Lower lobe of right lung (tissue), 2 donors: ENCODE data around the gene RAPGEF5. TPM values are rescaled to one million over a fixed set of nuclear protein-coding genes. Genes with fewer than 3 reads are reported as not detected.

Source experiments
- ATAC-seq, 2 donors: fragments of 200-7000 bp; cut with Tn5 transposase; one replicate each; pipeline ENCODE4 v1.9.1; 2020 to 2022; ENCODE audit warnings: mild to moderate bottlenecking in 2 of 2, moderate library complexity in 2 of 2
- DNase-seq: peaks from one replicate; pipeline ENCODE4 v3.0.0-alpha.2; 2020
- H3K27ac ChIP-seq: fragments of 200-600 bp; one replicate; pipeline ENCODE4 v1.8.0; 2022
- H3K27me3 ChIP-seq: fragments of 200-600 bp; one replicate; pipeline ENCODE4 v1.8.0; 2022; ENCODE audit warnings: low read depth
- H3K36me3 ChIP-seq: fragments of 200-600 bp; one replicate; pipeline ENCODE4 v1.8.0; 2022; ENCODE audit warnings: mild to moderate bottlenecking
- H3K4me1 ChIP-seq: fragments of 200-600 bp; one replicate; pipeline ENCODE4 v1.8.0; 2022
- H3K4me3 ChIP-seq: fragments of 200-600 bp; one replicate; pipeline ENCODE4 v1.8.0; 2022; ENCODE audit warnings: mild to moderate bottlenecking
- H3K9me3 ChIP-seq: fragments of 200-600 bp; one replicate; pipeline ENCODE4 v1.8.0; 2022
- CTCF ChIP-seq: fragments of 200-600 bp; IDR thresholded peaks from one replicate; pipeline ENCODE4 v1.8.0; 2022; ENCODE audit warnings: antibody characterized with exemption, mild to moderate bottlenecking
- intact Hi-C: fragments of 100-400 bp; cut with DNase I; formaldehyde crosslinking; loops from one replicate; pipeline ENCODE4 v1.11.0; 2022
- total RNA-seq: library from RNA; stranded (reverse); fragmentation: NEBNext Ultra II Directional; extraction: Animal tissue kit (Norgen Biotek cat#: 25700); gene quantifications from one replicate; pipeline ENCODE4 v1.2.1, GENCODE V29; 2021
- donor health status: DM: no; HTN: yes; CAD: no; lungs with severe emphysema.

The RAPGEF5 gene
- total RNA-seq, 1 donor from 2014 or later = 85.1 TPM

GRCh38 chr7:22216309-22216708 is 140.6 kb downstream of the RAPGEF5 start:
- intact Hi-C loops = no loop called here
- Histone ChIP-seq H3K4me3 (peak overlapping the region; percentile 56), H3K27me3 (no peaks in the 10 kb centered on the region), H3K4me1 (peaks cover 13% of the 10 kb centered on the region), H3K27ac (peak overlapping the region; percentile 76), H3K9me3 (no peaks in the 10 kb centered on the region), H3K36me3 (no peaks in the 10 kb centered on the region)
- no peak for ATAC-seq
- TF ChIP-seq CTCF = no peak
- DNase-seq = no peak

- DNase-seq = no peak
- peak overlapping the region; percentile 56 for H3K4me3 ChIP-seq
Observed at GRCh38 chr7:22214000-22214399, 143.0 kb downstream of the RAPGEF5 start.

GRCh38 chr7:22213081-22213480 is 143.9 kb downstream of the RAPGEF5 start:
- H3K36me3 ChIP-seq = no peaks in the 10 kb centered on the region
- H3K4me3 ChIP-seq = no peak overlapping the region
- H3K27ac ChIP-seq = peak overlapping the region; percentile 76
- peaks cover 40% of the 10 kb centered on the region for H3K4me1 ChIP-seq
- intact Hi-C loops = no loop called here
- H3K27me3 ChIP-seq = no peaks in the 10 kb centered on the region
- no peak for TF ChIP-seq CTCF
- H3K9me3 ChIP-seq = no peaks in the 10 kb centered on the region
- DNase-seq (no peak), ATAC-seq (no peak)

More at GRCh38 chr7:22214000-22214399, 143.0 kb downstream of the RAPGEF5 start:
- no peaks in the 10 kb centered on the region for H3K27me3 ChIP-seq
- H3K27ac ChIP-seq = peak overlapping the region; percentile 76
- no peak for TF ChIP-seq CTCF
- H3K9me3 ChIP-seq = no peaks in the 10 kb centered on the region
- H3K4me1 ChIP-seq = peaks cover 31% of the 10 kb centered on the region
- intact Hi-C loops = no loop called here
- H3K36me3 ChIP-seq = no peaks in the 10 kb centered on the region
- peak; percentile 39 to 54 for ATAC-seq

- peak overlapping the region; percentile 3 for H3K27ac ChIP-seq
- peak overlapping the region; percentile 1 for H3K4me3 ChIP-seq
- ATAC-seq (no peak), DNase-seq (no peak)
- no peaks in the 10 kb centered on the region for H3K9me3 ChIP-seq
- TF ChIP-seq CTCF = no peak
- no peaks in the 10 kb centered on the region for H3K27me3 ChIP-seq
- H3K4me1 ChIP-seq = peaks cover 40% of the 10 kb centered on the region
- intact Hi-C loops = no loop called here
- no peaks in the 10 kb centered on the region for H3K36me3 ChIP-seq
Observed at GRCh38 chr7:22210967-22211366, 146.0 kb downstream of the RAPGEF5 start.

- peaks cover 42% of the 10 kb centered on the region for H3K4me1 ChIP-seq
- no peak for DNase-seq
- H3K4me3 ChIP-seq = no peak overlapping the region
- no peak for ATAC-seq
- no peaks in the 10 kb centered on the region for H3K9me3 ChIP-seq
- intact Hi-C loops = no loop called here
- H3K27me3 ChIP-seq = no peaks in the 10 kb centered on the region
- H3K36me3 ChIP-seq = no peaks in the 10 kb centered on the region
- H3K27ac ChIP-seq = no peak overlapping the region
- no peak for TF ChIP-seq CTCF
Observed at GRCh38 chr7:22210355-22210754, 146.6 kb downstream of the RAPGEF5 start.

GRCh38 chr7:22208799-22209198 is 148.2 kb downstream of the RAPGEF5 start:
- Histone ChIP-seq H3K9me3 (no peaks in the 10 kb centered on the region), H3K27ac (no peak overlapping the region), H3K27me3 (no peaks in the 10 kb centered on the region), H3K4me3 (no peak overlapping the region), H3K4me1 (peaks cover 58% of the 10 kb centered on the region), H3K36me3 (no peaks in the 10 kb centered on the region)
- DNase-seq (no peak), ATAC-seq (no peak)
- TF ChIP-seq CTCF = no peak
- intact Hi-C loops = no loop called here
